ENCODE data around the gene IFNG.

GRCh38 chr12:68148261-68148951, 11.1 kb downstream of the IFNG start:
- TF ChIP-seq CTCF (IDR thresholded peaks at IDR 0.05) (no peak), POLR2A (IDR thresholded peaks at IDR 0.05) (no peak)

Data from body of pancreas (tissue), 4 donors.